Stimulated activated CD4-positive, alpha-beta T cell treated with anti-CD3 and anti-CD28 coated beads, Interleukin-4, amount 100 ng/mL, for 48 hours (primary cell): ENCODE results near the gene C8B.

Experiments
- DNase-seq, 2 donors: peaks; one replicate each; pipeline ENCODE4 v3.0.0-alpha.2; 2020; ENCODE audit warnings: low read depth in 2 of 2

C8B gene

GRCh38 chr1:56931686-56932085, 34.1 kb downstream of the C8B start:
- no peak for DNase-seq

DNA sequence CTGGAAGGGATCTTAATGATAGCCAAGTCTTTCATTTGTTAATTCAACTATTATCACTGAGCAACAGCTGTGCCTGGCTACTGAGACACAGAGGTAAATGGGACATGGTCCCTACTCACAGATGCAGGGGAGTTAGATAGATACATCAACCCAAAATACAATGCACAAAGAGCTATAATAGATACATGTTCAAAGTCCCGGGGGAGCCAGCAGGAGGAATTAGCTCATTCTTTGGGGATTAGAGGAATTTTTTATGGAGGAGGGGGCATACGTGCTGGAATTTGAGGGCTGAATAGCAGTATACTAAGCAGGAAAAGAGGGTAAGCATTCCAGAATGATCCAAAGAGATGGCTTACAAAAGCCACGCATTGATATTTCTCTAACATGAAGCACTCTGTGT, 34.6 kb downstream of the C8B start:
- DNase-seq, result no peak

DNA sequence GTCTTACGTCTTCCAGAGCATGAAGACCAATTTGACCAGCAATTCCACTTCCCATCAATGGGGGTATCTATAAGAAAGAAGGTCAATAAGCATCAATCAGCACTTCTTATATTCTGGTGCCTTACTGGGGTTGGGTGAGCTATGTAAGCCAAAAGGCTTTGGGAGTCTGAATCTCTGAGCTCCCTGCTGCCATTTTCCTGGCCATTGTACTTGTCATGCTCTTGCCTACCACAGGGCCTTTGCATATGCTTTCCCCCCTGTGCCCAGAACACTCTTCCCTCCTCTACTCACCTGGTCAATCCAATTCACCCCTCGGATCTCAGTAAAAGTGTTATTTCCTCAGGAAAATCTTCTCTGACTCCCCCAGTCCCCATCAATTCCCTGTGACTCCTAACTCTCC, 36.3 kb downstream of the C8B start:
- DNase-seq, result no peak

- no peak for DNase-seq
Measured at GRCh38 chr1:56927986-56928385, 37.8 kb downstream of the C8B start.

DNA sequence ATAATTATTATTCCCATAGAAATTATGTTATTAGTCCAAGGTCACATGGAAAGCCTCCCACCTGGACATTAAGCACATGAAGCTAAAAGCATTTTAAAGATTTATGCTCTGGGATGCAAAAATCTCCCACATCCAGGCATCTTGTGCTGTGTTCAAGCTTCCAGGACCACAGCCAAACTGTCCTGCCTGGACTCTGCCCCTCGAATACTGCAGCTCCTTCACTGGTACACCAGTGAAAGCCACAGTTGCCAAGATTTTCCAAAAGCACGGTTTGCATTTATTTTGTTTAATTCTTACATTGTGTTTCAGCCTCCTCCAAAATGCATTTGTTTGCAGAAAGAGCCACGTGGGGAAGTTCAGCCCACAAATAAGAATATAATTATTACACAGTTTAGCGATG, 38.6 kb downstream of the C8B start:
- no peak for DNase-seq

DNA sequence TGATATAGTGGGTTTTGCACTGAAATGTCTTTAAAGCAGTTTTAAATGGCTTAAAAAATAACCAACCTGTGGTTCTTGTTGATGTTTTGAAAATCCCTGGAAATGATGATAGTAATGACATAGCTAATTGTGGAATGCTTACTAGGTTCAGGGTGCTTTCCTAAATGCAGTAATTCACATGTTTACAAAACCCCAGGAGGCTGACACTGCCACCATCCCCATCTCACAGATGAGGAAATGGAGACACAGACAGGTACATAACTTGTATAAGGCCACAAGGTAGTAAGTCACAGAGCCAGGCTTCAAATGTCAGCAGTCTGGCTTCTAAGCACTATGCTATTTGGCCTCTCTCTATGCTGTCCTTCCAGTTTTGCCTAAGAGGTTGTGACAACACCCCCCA, 40.6 kb downstream of the C8B start:
- no peak for DNase-seq

DNA sequence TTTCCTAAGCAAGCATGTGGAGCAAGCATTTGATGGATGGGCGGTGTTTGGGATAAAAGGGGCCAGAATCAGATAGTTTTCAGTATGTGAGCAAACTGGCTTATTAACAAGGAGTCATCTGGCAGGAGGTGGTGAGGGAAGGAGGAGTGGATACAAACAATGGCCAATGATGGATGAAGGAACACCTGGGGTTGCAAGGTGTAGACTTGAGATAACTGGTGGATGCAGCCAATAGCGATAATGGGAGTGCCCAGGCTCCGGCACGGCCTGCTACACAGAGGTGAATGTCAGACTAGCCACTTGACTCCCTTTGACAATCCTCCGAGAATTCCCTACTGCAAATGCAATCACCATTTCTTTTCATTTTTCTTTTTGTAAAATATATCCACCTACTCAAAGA, 41.7 kb downstream of the C8B start:
- no peak for DNase-seq

DNA sequence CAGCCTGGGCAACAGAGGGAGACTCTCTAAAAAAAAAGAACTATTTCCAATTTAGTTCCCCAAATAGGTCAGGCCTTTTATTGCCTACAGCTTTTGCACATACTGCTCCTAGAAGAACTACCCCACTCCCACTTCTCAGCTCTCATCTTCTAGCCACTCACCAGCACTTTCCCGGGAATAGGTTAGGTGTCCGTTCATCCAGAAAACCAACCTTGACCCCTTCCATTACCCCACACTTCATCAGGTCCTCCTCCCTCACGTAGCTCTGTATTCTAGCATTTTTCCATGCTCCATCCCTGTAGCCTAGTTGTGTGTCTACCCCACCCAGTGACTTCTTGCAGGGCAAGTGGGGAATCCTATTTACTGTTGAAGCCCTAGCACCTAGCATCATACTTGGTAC, 42.6 kb downstream of the C8B start:
- no peak for DNase-seq

DNA sequence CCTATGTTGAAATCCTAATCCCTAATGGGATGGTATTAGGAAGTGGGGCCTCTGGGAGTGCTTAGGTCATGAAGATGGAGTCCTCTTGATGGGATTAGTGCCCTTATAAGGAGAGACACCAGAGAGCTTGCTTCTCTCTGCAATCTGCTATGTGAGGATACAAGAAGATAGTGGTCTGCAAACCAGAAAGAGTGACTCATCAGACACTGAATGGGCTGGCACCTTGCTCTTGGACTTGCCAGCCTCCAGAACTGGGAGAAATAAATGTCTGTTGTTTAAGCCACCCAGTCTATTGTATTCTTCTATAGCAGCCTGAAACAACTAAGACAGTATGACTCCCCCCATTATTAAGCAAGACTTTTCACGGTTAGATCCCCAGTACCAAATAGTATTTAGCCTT, 43.3 kb downstream of the C8B start:
- DNase-seq, result no peak

DNA sequence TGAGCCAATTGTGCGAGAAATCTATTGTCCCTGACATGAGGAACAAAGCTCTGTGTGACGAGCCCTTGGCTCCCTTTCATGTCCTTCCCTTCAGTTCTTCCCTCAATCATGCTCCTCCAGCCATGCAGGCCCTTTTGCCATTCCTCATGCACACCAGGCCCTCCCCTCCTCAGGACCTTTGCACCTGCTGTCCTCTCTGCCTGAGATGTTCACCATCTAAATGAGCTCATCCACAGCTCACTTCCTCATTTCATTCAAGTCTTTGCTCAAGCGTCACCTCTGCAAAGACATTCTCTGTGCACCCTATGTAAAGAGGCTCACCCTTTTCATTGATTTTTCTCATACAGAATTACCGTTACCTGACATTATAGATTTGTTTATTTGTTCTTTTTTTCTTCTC, 43.7 kb downstream of the C8B start:
- no peak for DNase-seq

- DNase-seq, result no peak
Measured at GRCh38 chr1:56921479-56921878, 44.3 kb downstream of the C8B start.

DNA sequence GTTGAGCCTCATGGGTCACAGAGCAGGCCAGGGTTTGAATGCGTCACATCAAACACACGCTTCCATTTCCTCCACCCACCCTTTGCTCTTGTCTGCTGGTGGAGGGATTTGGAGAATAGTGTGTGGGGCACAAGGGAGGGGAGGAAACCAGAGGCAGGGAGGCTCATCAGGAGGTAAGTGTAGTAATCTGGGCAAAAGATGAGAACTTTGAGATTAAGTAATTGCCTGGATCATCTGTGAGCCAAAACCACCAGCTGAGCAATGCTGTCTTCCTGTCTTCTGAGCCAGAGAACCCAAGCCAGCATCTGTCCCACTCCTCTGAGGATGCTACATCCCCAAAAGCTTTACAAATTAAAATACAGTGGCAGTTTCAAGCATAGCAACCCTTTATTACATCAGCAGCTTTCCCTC, 45.2 kb downstream of the C8B start:
- DNase-seq, result no peak

- DNase-seq, result no peak
Measured at GRCh38 chr1:56917356-56917755, 48.5 kb downstream of the C8B start.

DNA sequence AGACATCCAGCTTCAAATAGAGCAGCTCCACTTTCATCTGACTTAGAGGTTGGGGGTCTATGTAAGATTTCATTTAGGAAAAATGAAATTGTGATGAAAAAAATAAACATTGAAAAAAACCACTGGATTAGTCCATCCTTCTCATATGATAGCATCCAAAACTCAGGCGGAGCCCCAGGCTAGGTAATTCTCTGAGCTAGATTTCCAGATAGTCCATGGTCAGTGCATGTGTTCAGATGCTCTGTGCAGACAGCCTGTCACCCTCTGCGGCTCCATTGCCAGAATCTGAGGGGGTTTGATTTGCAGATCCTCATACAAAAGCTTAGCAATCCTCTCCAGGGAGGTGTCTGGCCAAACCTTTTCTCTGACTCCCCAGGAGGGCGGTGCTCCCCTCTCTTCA, 49.2 kb downstream of the C8B start:
- no peak for DNase-seq

DNA sequence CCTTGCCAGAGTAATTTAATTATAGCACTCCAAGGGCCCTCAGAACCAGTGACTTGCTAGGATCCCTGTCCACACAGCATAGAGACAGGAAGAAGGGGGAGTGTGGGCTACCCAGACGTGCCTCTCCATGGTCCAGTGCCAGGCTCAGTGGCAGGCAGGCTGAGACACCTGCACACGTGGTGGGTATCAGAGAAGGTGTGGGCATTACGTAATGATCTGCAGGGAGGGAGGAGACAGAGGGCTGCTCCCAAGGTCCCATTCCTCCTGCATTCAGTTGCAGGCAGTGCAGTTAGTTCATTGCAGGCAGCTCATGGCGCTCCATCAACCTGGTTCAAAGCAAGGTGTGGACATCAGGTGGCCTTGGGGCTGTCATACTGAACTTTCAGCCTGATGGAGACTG, 49.9 kb downstream of the C8B start:
- DNase-seq, result no peak

GRCh38 chr1:56912325-56912724, 53.5 kb downstream of the C8B start:
- no peak for DNase-seq

DNA sequence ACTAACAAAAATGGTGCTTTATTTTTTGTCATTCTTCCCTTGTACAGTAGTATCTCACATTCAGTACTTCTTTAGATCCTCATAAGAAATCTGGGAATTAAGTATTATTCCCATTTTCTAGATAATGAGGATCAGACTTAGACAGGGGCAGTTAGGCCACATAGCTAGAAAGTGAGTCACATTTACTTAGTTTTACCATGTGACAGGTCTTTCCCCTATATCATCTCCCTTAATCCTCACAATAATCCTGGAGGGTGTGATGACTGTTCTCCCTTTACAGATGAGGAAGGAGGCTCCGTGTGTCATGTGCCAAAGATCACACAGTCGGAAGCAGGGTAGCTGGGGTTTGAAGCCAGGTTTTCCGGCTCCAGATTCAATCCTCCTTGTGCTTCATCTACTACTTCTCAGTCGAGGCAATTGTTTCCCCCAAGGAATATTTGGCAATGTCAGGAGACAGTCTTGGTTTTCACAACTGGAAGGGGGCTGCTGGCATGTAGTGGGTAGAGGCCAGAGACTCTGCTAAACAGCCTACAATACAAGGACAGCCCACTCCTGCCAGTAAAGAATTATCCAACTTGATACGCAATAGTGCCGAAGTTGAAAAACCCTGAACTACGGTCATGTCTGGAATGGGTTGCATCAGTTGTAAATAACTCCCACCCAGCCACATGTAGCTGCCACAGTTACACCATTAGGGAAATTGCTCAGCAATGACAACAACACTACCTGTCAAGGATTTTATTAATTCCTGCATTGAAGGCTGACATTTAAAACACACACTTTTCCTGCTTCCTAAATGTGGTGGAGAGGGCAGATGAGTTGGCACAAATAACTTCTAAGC, 54.5 kb downstream of the C8B start:
- DNase-seq, result no peak

DNA sequence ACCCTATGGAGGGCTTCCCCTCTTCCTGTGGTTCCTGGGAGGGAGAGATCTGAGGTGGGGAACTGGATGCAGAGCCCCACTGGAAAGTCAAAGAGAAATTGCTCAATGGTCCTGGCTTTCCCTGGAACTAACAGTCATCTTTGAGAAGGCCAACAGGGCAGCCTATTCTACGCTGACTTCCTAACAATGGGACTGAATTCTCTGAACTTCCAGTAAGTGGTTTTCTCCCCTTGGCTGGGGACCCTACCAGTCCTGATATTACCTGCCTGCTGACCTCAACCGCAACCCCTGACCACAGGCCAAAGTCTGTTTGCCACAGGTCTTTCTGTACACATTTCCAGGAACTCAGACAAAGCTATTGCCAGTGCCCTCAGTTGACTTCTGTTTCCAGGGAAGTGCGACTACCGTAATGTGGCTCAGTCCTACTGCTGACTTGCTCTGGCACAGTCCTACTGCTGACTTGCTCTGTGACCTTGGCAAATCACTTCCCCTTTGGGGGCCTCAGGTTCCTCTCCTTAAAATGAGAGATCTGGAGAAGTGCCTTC, 55.3 kb downstream of the C8B start:
- no peak for DNase-seq

GRCh38 chr1:56908619-56909221, 57.1 kb downstream of the C8B start:
- DNase-seq, result no peak

- no peak for DNase-seq
Measured at GRCh38 chr1:56905667-56906066, 60.1 kb downstream of the C8B start.

- DNase-seq, result no peak
Measured at GRCh38 chr1:56904663-56905397, 61.0 kb downstream of the C8B start.

GRCh38 chr1:56903778-56904177, 62.0 kb downstream of the C8B start:
- no peak for DNase-seq

DNA sequence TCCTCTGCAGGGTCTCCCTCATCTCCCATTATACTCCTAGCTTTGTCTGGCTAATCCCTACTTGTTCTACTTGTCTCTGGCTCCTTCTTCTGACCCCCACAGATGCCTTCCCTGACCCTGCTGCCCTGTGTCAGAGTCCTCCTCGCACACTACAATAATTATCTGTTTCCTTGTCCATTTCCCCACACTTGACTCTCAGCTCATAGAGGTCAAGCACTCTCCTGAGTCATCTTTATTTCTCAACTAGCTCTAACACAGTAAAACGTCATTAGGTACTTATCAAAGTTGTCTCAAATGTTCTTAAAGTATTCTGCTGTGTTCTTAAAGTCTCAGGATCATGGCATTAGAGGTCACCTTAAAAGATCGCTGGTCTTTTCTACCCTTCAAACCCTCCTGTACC, 64.1 kb downstream of the C8B start:
- no peak for DNase-seq
